ENCODE measurements around the gene RNH1. TPM values are rescaled to one million over a fixed set of nuclear protein-coding genes. Genes with fewer than 3 reads are reported as not detected.

RNH1 gene
- total and polyA plus RNA-seq, 2 experiments from 2014 or later: 105 to 199 TPM

- TF ChIP-seq CTCF (IDR thresholded peaks at IDR 0.05; ENCODE audit: poor library complexity) (no peak), EZH2phosphoT487 (IDR thresholded peaks at IDR 0.05; ENCODE audit: low read depth, severe bottlenecking, unreplicated experiment) (no peak), EZH2 (IDR thresholded peaks at IDR 0.05; ENCODE audit: borderline replicate concordance) (no peak)
- H3K27me3 ChIP-seq: no peaks in the 10 kb centered on the region
- H3K9me2 ChIP-seq (replicated peaks; ENCODE audit: insufficient read depth): no peaks in the 10 kb centered on the region
- no peak overlapping the region for H3K4me3 ChIP-seq
- H3K79me2 ChIP-seq: peaks cover 46% of the 10 kb centered on the region
- H2AFZ ChIP-seq: no peak overlapping the region
- no peak overlapping the region for H3K27ac ChIP-seq
- H3K36me3 ChIP-seq (replicated peaks; ENCODE audit: insufficient read depth, low read depth): no peaks in the 10 kb centered on the region
- H3K9me3 ChIP-seq (ENCODE audit: low read depth): no peaks in the 10 kb centered on the region
- H4K20me1 ChIP-seq (ENCODE audit: insufficient read depth, poor library complexity, severe bottlenecking): peaks cover 12% of the 10 kb centered on the region
- H3K4me2 ChIP-seq: no peak overlapping the region
- H3K4me1 ChIP-seq (ENCODE audit: insufficient read depth): peaks cover 16% of the 10 kb centered on the region
- DNase-seq (ENCODE audit: low spot score): no peak
- 98% methylated on average over 24 of the region's 24 CpGs for WGBS (ENCODE audit: low lambda C conversion rate, missing lambda C conversion rate)
Observed at GRCh38 chr11:501001-501682, 5.9 kb downstream of the RNH1 start.

- H3K36me3 ChIP-seq (replicated peaks; ENCODE audit: insufficient read depth, low read depth): no peaks in the 10 kb centered on the region
- DNase-seq (ENCODE audit: low spot score): no peak
- H4K20me1 ChIP-seq (ENCODE audit: insufficient read depth, poor library complexity, severe bottlenecking): peaks cover 4% of the 10 kb centered on the region
- no peaks in the 10 kb centered on the region for H3K27me3 ChIP-seq
- H3K4me1 ChIP-seq (ENCODE audit: insufficient read depth): peaks cover 4% of the 10 kb centered on the region
- H2AFZ ChIP-seq: no peak overlapping the region
- no peaks in the 10 kb centered on the region for H3K9me3 ChIP-seq (ENCODE audit: low read depth)
- 97% methylated on average over 22 of the region's 24 CpGs for WGBS (ENCODE audit: low lambda C conversion rate, missing lambda C conversion rate)
- H3K27ac ChIP-seq: no peak overlapping the region
- H3K9me2 ChIP-seq (replicated peaks; ENCODE audit: insufficient read depth): no peaks in the 10 kb centered on the region
- no peak overlapping the region for H3K4me2 ChIP-seq
- H3K4me3 ChIP-seq: no peak overlapping the region
- TF ChIP-seq EZH2phosphoT487 (IDR thresholded peaks at IDR 0.05; ENCODE audit: low read depth, severe bottlenecking, unreplicated experiment): no peak
- TF ChIP-seq EZH2 (IDR thresholded peaks at IDR 0.05; ENCODE audit: borderline replicate concordance): no peak
- no peak for TF ChIP-seq CTCF (IDR thresholded peaks at IDR 0.05; ENCODE audit: poor library complexity)
- peaks cover 30% of the 10 kb centered on the region for H3K79me2 ChIP-seq
Observed at GRCh38 chr11:499201-500076, 7.6 kb downstream of the RNH1 start.

- Histone ChIP-seq H3K9me2 (replicated peaks; ENCODE audit: insufficient read depth) (no peaks in the 10 kb centered on the region), H3K9me3 (ENCODE audit: low read depth) (no peaks in the 10 kb centered on the region), H3K27me3 (no peaks in the 10 kb centered on the region), H2AFZ (no peak overlapping the region), H3K79me2 (peaks cover 21% of the 10 kb centered on the region), H3K4me2 (no peak overlapping the region), H3K4me3 (no peak overlapping the region), H4K20me1 (ENCODE audit: insufficient read depth, poor library complexity, severe bottlenecking) (peaks cover 4% of the 10 kb centered on the region), H3K27ac (no peak overlapping the region), H3K36me3 (replicated peaks; ENCODE audit: insufficient read depth, low read depth) (no peaks in the 10 kb centered on the region), H3K4me1 (ENCODE audit: insufficient read depth) (peaks cover 4% of the 10 kb centered on the region)
- WGBS (ENCODE audit: low lambda C conversion rate, missing lambda C conversion rate): 98% methylated on average over 24 of the region's 39 CpGs
- no peak for DNase-seq (ENCODE audit: low spot score)
- TF ChIP-seq EZH2phosphoT487 (IDR thresholded peaks at IDR 0.05; ENCODE audit: low read depth, severe bottlenecking, unreplicated experiment): no peak
- no peak for TF ChIP-seq EZH2 (IDR thresholded peaks at IDR 0.05; ENCODE audit: borderline replicate concordance)
Observed at GRCh38 chr11:498297-499181, 8.5 kb downstream of the RNH1 start.
